GM19238 (cell line): ENCODE data around the gene BCO1.
A peak's percentile ranks its signal among the peaks of the same experiment; 100 is the strongest.

Source experiments
- DNase-seq: peaks from one replicate; pipeline ENCODE4 v3.0.0; 2011; ENCODE audit warnings: low spot score; ENCODE audit not compliant: insufficient read length

The BCO1 gene

DNA sequence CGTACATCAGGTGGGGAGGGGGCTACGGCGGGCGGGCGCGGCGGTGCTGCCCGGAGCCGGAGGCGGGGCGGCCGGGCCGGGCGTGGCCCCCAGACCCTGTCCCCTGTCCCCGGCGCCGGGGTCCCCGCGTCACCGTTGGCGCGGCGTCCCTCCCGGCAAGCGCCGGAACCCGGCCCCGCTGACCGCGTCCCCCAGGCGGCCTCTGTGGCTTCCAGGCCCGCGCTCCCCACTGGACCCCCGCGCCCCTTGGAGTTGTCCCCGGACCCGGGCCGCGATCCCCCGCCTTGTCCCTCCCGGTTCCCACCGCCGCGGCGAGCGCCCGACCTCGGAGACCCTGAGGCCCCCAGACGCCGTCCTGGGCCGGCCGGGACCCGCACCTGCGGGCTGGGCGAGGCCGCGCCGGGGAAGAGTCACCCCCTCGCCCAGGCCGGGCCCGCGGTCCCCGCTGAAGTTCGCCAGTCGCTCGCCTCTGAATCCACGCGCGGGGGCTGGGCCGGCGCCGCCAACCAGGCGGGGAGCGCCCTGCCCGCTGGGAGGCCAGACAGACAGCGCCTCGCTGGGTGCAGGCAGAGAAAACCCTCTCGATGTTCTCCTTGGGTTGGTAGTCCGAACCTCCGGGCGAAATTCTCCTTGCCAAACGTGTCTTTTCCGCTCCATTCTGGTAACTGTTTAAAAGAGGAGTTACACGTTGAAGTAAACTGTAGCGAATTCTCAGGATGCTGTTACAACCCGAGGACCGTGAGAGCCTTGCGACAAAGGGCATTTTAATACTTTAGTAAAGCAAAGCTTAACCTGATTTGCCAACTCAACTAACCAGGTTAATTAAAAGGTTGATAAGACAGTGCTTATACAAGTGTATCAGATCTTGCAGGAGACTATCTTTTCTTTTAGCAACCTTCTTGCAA, 77.0 kb downstream of the BCO1 start:
- DNase-seq: peak; percentile 39

DNA sequence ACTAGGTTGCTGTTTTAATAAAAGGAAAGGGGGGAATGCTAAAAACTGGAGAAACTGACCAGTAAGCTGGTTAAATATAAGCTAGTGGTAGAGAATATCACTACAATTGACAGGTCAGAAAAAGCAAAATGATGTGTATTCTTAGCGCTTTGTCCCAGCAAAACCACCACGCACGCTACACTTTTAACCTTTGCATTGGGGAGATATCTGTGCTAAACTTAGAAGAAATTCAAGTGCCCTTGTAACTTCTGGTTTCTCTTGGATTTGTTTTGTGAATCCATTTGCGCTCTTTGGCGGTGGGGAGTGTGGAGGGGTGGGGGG, 77.6 kb downstream of the BCO1 start:
- no peak for DNase-seq

DNA sequence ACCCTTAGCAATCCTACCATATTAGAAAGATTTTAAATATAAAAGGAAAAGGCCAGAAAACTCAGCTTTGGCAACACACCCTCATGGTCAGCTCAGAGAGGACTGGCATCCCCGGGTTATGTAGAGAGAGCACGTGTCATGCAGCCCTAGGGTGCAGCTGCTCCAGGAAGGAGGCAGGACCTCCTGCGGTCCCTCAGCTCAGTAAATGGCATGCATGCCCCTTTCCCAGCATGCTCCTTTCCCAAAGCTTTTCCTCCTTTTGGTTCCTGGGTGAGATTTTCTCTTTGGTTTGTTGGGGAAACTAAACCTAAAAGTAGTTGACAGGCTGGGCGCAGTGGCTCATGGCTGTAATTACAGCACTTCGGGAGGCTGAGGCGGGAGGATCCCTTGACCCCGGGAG, 80.2 kb downstream of the BCO1 start:
- DNase-seq: no peak

DNA sequence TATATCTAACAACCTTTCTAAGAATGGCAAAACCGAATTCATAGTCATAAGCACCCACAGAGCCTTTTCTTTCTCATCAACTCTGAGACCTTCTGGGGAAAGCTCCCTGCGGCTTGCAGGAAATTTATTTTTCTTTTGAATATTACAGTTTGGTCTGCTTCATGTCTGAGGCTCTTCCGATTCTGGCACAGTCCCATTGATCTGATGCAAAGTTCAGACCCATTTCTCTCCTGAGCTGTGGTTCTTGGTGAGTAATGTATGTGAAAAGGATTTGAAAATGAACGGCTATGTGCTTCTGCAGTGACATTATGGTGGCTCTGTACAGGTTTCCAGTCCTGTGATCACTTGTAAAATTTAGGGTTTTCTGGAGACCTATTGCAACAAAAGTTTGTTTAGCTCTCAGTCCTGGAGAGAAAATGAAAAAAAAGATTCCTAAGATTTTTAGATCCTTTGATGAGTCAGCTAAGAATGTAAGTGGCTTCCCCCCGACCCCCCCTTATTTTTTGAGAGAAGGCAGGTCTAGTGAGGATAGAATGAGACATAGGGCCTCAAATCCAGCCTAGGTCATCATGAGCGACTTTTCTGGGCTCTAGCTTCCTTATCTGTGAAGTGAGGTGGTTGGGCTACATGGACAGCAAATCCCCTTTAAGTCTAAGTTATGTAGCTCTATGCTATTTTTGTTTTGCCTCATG, 80.9 kb downstream of the BCO1 start:
- no peak for DNase-seq

DNA sequence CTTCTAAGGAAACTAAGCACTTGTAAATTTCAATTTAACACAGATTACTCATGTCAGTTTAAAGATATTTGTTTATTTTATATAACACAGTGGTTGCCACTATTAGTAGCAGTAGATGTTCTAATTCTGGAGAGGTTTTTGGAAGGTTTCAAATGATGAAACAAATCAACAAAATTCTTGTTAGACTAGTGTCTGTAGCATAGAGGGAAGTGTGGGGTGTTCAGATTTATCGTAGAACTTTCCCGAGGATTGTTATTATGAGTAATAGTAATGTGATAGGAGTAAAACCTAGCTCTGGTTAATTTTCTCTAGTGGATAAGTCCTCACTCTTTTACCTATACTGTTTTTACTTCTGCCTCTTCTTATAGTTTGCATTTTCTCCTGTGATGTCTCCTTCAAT, 82.5 kb downstream of the BCO1 start:
- DNase-seq: no peak

DNA sequence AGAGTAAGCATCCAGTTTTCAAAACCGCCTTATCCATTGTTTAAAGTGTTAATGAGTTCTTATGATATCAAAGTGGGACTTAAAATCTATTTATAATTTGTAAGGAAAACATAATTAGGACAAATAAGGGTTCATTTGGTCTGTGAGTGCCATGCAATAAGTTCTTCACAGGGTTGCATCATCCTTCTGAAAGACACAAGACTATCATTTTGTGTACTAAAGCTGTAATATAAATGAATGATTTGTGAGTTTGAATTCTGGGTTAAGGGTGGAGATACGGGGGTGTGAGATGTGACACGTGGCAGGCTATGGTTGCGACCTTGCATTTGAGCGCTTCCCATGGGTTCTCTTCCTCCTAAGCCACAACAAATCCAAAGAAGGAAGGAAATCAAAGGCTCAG, 83.0 kb downstream of the BCO1 start:
- DNase-seq: no peak

DNA sequence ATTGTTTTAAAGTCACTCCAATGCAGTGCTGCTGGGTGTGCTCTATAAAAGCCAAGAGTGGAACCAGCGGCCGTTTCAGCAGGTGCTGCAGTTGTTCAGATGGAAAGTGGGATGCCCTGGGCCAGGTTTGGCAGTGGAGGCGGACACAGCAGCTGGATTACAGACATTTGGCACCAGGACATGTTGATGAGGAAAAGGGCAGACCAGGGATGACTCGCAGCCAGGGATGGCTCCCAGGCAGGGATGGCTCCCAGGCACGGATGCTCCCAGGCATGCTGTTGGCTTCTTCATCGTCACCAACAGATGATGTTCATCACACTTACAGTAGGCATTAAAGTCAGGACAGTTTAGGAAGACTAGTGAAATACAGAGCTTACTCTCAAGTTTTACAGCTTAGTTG, 86.3 kb downstream of the BCO1 start:
- no peak for DNase-seq

DNA sequence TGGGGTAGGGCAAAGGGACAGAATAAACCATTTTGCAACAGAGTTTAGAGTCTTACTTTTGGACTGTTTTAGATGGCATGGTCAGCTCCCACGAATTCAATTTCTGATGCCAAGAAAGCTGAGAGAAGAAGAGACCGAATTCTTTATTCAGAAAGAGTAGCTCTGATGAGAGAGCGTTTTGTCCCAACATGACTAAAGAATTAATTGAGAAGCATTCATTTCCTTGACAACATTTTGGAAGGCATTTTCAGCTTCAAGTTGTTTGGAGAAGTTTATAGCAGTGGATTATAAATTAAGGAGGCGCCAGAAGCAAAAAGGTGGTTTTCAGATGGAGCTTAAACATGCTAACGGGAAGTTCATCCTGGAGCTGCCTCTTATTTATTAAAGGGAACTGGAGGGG, 88.5 kb downstream of the BCO1 start:
- DNase-seq: no peak

DNA sequence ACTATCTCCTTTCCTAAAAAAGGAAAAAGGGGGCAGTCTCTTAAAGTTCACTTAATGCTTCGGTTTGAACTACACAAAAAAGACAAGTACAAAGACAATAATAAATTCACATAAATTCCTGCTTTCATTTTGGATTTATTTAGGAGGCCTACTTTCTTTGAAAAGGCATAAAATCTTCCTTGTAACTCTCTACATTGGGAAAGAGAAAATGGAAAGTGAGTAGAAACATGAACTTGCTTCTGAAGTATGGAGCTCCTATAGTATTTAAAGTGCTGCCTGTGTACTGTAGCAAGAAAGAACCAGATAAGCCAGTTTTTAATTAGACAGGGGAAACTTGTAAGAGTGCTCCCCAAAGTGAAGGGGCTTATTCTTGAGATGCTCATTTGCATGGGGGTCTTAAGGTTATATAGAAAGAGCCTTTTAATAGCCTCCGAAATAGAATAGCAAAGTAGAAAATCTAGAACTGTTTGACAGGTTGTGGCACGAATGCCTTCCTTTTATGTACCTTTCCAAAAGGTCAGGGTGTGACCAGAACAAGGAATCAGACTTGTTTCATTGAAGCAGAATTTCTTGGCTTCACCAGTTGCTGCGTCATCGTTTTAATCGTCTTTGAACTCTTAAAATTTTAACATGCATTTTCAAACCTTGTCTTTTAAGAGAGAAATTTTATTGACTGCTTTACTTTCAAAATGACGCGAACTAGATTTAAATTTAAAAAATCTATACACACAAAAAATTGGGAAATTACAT, 89.1 kb downstream of the BCO1 start:
- DNase-seq: no peak

DNA sequence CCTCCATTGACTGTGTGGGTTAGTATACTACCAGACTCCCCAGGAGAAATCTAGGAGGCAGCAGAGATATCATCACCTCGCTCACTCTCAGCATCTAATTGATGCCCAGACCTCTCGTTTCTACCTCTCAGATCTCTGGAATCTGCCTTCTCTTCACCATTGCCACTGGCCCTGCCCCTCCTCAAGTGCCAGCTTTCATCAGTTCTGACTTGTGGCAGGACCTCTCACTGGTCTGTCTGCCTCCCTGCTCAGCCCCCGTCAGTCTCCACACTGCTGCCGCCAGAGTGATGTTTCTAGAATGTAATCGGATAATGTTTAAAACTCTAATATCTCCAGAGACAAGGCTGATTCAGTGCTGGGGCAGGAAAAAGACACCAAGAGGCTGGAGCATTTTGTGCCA, 91.5 kb downstream of the BCO1 start:
- DNase-seq: no peak

DNA sequence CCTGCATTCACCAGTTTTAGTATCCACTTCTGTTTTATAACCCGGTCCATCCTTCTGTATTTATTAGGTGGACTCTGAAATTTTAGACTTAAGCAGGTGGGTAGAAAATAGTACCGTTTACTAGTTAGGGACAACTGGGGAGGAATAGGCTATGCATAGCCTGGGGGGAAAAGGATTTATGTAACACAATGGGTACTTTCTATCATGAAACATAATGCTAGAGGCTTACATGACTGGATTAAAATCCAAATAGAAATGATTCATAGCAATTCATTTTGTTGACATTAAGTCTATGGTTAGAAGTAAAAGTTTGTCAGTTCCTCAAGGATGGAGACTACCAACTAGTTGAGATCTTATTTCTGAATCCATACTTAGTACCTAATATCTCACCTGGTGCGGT, 94.9 kb downstream of the BCO1 start:
- DNase-seq: no peak

DNA sequence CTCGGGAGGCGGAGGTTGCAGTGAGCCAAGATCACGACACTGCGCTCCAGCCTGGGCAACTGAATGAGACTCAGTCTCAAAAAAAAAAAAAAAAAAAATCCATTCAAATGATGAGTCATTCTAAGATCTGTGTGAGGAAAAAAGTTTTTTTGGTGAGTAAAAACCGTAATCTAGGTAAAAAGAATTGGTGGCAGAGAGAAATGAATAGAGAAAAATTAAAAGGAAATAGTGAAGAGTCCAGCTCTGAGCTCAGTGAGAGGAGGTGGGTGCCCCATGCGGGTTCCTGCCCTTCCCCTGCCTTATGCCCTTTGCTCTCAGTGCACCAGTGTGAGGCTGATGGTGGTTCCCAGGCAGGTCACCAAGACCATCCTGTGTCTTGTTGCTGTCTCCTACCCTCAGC, 97.2 kb downstream of the BCO1 start:
- no peak for DNase-seq

DNA sequence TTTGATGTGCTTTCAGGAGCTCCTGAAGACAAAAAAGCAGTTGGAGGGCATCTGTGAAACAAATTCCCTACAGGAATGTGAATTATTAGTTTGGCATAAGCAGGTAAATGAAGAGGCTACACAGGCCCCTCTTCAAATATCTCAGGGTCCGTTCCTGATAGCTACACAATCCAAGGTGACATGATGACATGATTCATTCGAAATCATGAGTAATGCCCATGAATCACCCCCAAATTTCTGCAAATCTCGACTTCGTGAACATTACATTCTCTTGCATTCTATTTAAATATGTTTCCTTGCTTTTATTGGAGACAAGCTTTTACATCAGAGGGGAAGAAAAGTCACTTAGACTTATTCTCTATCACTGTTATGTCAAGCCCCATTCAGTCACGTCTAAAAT, 98.6 kb downstream of the BCO1 start:
- no peak for DNase-seq
